ENCODE data around the gene GPATCH3. TPM values are rescaled to one million over a fixed set of nuclear protein-coding genes. Genes with fewer than 3 reads are reported as not detected.

Gene GPATCH3
- total RNA-seq, 1 experiment from 2014 or later = 14.8 TPM

DNA sequence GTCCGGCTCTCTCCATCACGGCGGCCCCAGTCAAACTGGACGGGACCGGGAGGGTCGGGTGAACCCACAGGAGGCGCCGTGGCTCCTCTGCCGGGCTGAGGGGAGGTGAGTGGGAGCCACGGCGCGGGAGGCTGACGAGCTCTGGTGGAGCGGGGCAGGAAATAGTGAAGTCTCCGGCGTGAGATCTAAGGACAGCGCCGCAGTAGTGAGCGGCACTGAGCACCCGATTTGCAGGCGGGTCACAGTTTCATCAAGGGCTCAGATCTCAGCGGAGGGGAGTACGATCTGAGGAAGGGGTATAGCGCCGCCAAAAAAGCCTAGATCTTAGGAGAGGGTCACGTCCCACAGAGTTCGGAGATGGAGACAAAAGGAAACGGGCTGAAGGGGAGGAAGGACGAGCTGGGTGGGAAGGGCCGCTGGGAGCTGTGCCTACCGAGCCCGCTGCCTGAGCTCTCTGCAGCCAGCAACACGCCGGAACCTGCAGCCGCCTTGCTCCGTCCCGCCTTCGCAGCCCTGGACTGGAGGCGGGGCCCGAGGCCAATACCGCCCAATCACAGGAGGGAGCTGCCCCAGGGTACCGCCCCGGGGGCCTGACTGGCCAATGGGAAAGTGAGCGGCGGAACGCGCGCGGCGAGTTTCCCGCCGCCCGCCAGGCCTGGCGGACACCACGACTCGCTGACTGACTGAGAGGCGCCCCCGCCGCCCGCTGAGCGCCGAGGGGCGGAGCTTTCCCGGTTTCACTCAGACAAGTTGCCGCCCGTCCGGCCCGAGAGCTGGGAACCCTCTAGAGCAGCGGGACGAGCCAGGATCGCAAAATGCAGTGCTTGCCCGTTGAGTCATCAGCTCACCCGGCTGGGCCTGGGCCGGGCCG is 35.4 kb downstream of the GPATCH3 start (continued):
- peak; percentile 63; the same call in 1 of the 2 replicates for TF ChIP-seq ZFX (IDR thresholded peaks at IDR 0.05)

DNA sequence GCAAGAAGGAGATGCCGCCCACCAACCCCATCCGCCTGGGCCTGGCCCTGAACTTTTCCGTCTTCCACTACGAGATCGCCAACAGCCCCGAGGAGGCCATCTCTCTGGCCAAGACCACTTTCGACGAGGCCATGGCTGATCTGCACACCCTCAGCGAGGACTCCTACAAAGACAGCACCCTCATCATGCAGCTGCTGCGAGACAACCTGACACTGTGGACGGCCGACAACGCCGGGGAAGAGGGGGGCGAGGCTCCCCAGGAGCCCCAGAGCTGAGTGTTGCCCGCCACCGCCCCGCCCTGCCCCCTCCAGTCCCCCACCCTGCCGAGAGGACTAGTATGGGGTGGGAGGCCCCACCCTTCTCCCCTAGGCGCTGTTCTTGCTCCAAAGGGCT is 36.6 kb downstream of the GPATCH3 start:
- H3K27me3 ChIP-seq (ENCODE audit: insufficient read depth, low read length) = no peaks in the 10 kb centered on the region
- H3K27ac ChIP-seq (ENCODE audit: low read depth, low read length) = peak overlapping the region; percentile 100
- peaks cover 20% of the 10 kb centered on the region for H3K79me2 ChIP-seq (ENCODE audit: insufficient read depth, low read length)
- H3K36me3 ChIP-seq (ENCODE audit: control insufficient read depth in 1 of 2, insufficient read depth in 2 of 2, low read length in 2 of 2) = 0 out of 4 replicates have a peak, but pooled peaks cover 0 to 5% of the 10 kb centered on the region in 2 experiments
- ATAC-seq (no peak), DNase-seq (ENCODE audit: low read depth, low spot score) (no peak)
- TF ChIP-seq ATF3 (IDR thresholded peaks at IDR 0.05) (no peak), EZH2 (IDR thresholded peaks at IDR 0.05) (no peak), POLR2AphosphoS5 (IDR thresholded peaks at IDR 0.05; ENCODE audit: low read depth, low read length) (no peak; the same call in 1 of the 2 replicates), CEBPB (IDR thresholded peaks at IDR 0.05; ENCODE audit: low read depth) (no peak), RAD21 (IDR thresholded peaks at IDR 0.05; ENCODE audit: low read depth) (no peak), YY1 (IDR thresholded peaks at IDR 0.05; ENCODE audit: extremely low read depth, insufficient replicate concordance, low read depth, low read length) (no peak)
- TF ChIP-seq, protein P1, sequence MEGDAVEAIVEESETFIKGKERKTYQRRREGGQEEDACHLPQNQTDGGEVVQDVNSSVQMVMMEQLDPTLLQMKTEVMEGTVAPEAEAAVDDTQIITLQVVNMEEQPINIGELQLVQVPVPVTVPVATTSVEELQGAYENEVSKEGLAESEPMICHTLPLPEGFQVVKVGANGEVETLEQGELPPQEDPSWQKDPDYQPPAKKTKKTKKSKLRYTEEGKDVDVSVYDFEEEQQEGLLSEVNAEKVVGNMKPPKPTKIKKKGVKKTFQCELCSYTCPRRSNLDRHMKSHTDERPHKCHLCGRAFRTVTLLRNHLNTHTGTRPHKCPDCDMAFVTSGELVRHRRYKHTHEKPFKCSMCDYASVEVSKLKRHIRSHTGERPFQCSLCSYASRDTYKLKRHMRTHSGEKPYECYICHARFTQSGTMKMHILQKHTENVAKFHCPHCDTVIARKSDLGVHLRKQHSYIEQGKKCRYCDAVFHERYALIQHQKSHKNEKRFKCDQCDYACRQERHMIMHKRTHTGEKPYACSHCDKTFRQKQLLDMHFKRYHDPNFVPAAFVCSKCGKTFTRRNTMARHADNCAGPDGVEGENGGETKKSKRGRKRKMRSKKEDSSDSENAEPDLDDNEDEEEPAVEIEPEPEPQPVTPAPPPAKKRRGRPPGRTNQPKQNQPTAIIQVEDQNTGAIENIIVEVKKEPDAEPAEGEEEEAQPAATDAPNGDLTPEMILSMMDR (IDR thresholded peaks at IDR 0.05 in 2 of 3, conservative IDR thresholded peaks at IDR 0.05 in 1 of 3; ENCODE audit: borderline replicate concordance in 1 of 3, insufficient read depth in 1 of 3, low read depth in 2 of 3, low read length in 2 of 3) = no peak
- TF ChIP-seq, protein P2, sequence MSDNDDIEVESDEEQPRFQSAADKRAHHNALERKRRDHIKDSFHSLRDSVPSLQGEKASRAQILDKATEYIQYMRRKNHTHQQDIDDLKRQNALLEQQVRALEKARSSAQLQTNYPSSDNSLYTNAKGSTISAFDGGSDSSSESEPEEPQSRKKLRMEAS (IDR thresholded peaks at IDR 0.05) = no peak
- ChIA-PET POLR2A (interaction anchor here (0.7 to 3.9 kb wide), 4 partner anchors 15 to 64 kb away, joined by 3 to 29 read pairs (median 4); no protein-coding TSS in a partner anchor), CTCF (interaction anchor here (2.9 kb wide), 1 partner anchor 261 kb away, joined by 9 read pairs; no protein-coding TSS in a partner anchor), RAD21 (ENCODE audit: low non-redundant PET in 1 of 2, low total read pairs in 2 of 2, uncharacterized antibody in 2 of 2, unreplicated experiment in 2 of 2) (no interaction called here)
- no TSS peak for BruUV-seq (replicated peaks)
- no peak overlapping the region for H2AFZ ChIP-seq (ENCODE audit: low read depth, low read length, poor library complexity, severe bottlenecking)
- intact Hi-C loops (cut with micrococcal nuclease) = loop anchor here (5.0 to 10.0 kb wide), 2 partner anchors 169 to 261 kb away; partner anchors contain the start of gene ARID1A
- H3K4me3 ChIP-seq (replicated peaks in 1 of 2; ENCODE audit: low read depth in 1 of 2, low read length in 2 of 2) = peak overlapping the region; percentile 88 to 96
- no peaks in the 10 kb centered on the region for H3K9me2 ChIP-seq (ENCODE audit: insufficient read depth)
- H3K9ac ChIP-seq (ENCODE audit: low read length) = peak overlapping the region; percentile 99
- peak overlapping the region; percentile 100 for H3K4me2 ChIP-seq (ENCODE audit: low read length)
- H3K9me3 ChIP-seq (ENCODE audit: control insufficient read depth in 1 of 2, insufficient read depth in 1 of 2, low read depth in 1 of 2, low read length in 2 of 2) = no peaks in the 10 kb centered on the region
- H4K20me1 ChIP-seq (ENCODE audit: insufficient read depth) = no peaks in the 10 kb centered on the region
- peaks cover 42 to 69% of the 10 kb centered on the region in 2 experiments for H3K4me1 ChIP-seq (ENCODE audit: control insufficient read depth in 1 of 2, insufficient read depth in 2 of 2, low read length in 2 of 2)

Measured in HCT116 (cell line).